GM12892 (cell line): ENCODE results near the gene BRINP3.

Experiments used
- POLR2A ChIP-seq: IDR thresholded peaks from 2 replicates; pipeline ENCODE4 v1.6.1; 2011; ENCODE audit warnings: low read depth, low read length, control low read depth
- POLR2AphosphoS5 ChIP-seq: IDR thresholded peaks from 2 replicates; pipeline ENCODE4 v1.6.1; 2011; ENCODE audit warnings: low read depth, low read length, control low read depth
- TAF1 ChIP-seq: IDR thresholded peaks from 2 replicates; pipeline ENCODE4 v1.6.1; 2011; ENCODE audit warnings: low read depth, mild to moderate bottlenecking, control low read depth, low read length, borderline replicate concordance

DNA sequence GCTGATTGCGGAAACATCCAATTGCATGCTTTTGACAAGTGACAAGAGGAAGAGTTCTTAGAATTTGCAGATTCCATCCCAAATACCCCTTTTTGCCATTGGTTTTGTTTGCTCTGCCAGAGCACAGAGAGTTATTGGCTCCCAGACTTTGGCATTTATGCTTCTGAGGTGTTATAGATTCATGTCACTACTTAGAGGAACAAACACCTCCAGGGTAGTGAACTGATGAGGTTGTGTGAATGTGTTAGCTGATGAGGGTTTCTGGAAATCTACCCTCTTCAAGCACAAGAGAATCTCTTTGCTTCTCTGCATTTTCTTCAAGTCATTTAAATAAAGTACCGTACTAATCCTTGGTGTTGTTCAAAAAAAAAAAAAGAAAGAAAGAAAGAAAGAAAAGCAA, 33.9 kb upstream of the BRINP3 start:
- TF ChIP-seq POLR2A = no peak
- TF ChIP-seq POLR2AphosphoS5 = no peak
- no peak for TF ChIP-seq TAF1
